ENCODE data around the gene RFFL. TPM values are rescaled to one million over a fixed set of nuclear protein-coding genes. Genes with fewer than 3 reads are reported as not detected.

RFFL gene
- total RNA-seq, 1 donor from 2014 or later: 9.5 TPM

DNA sequence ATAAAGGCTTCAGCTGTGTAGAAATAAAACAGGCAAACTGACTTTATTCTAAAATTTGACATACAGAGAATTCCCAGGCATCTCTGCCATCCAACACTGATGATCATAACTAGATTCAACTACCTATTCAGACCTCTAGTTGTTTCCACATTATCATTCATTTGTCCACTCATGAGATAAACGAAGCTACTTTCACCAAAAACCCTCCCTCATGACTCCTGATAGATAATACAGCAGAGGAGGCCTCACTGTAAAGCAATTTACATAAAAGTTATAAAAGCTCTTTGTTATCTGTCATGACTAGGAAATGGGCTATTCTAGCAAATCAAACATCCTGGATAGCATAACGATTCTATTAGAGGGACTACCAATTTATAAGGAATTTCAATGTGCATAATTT, 19.6 kb upstream of the RFFL start:
- Histone ChIP-seq H3K9me3 (ENCODE audit: insufficient read depth, low read depth, low read length) (no peaks in the 10 kb centered on the region), H3K27ac (ENCODE audit: low read depth, low read length) (peak overlapping the region; percentile 48), H3K9ac (ENCODE audit: low read length) (peak overlapping the region; percentile 13), H3K79me2 (ENCODE audit: insufficient read depth, low read length) (peaks cover 82% of the 10 kb centered on the region), H3K4me3 (ENCODE audit: insufficient read depth, low read depth, low read length) (no peak overlapping the region), H2AFZ (ENCODE audit: low read depth, low read length) (no peak overlapping the region), H3K27me3 (ENCODE audit: insufficient read depth, low read length) (no peaks in the 10 kb centered on the region), H3K4me2 (ENCODE audit: low read length) (peak overlapping the region; percentile 68), H3K4me1 (ENCODE audit: insufficient read depth, low read length) (peaks cover 41% of the 10 kb centered on the region), H4K20me1 (ENCODE audit: insufficient read depth, low read length) (peaks cover 8% of the 10 kb centered on the region), H3K36me3 (ENCODE audit: insufficient read depth, low read length) (no peaks in the 10 kb centered on the region)
- DNase-seq (ENCODE audit: low read depth) (no peak), FAIRE-seq (no peak)
- no peak overlapping the region for H3K4me3 Mint-ChIP-seq (ENCODE audit: unreplicated experiment)
- no peaks in the 10 kb centered on the region for H3K36me3 Mint-ChIP-seq (ENCODE audit: low read depth, unreplicated experiment)
- TF ChIP-seq, protein P1, sequence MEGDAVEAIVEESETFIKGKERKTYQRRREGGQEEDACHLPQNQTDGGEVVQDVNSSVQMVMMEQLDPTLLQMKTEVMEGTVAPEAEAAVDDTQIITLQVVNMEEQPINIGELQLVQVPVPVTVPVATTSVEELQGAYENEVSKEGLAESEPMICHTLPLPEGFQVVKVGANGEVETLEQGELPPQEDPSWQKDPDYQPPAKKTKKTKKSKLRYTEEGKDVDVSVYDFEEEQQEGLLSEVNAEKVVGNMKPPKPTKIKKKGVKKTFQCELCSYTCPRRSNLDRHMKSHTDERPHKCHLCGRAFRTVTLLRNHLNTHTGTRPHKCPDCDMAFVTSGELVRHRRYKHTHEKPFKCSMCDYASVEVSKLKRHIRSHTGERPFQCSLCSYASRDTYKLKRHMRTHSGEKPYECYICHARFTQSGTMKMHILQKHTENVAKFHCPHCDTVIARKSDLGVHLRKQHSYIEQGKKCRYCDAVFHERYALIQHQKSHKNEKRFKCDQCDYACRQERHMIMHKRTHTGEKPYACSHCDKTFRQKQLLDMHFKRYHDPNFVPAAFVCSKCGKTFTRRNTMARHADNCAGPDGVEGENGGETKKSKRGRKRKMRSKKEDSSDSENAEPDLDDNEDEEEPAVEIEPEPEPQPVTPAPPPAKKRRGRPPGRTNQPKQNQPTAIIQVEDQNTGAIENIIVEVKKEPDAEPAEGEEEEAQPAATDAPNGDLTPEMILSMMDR (IDR thresholded peaks at IDR 0.05; ENCODE audit: insufficient read depth, low read depth, low read length): no peak
- no peak for TF ChIP-seq EZH2 (IDR thresholded peaks at IDR 0.05; ENCODE audit: insufficient read depth, low read length)
- no peaks in the 10 kb centered on the region for H3K27me3 Mint-ChIP-seq (ENCODE audit: low read depth, unreplicated experiment)
- H3K9me3 Mint-ChIP-seq (ENCODE audit: unreplicated experiment): no peaks in the 10 kb centered on the region
- peaks cover 33% of the 10 kb centered on the region for H3K4me1 Mint-ChIP-seq (ENCODE audit: low read depth, unreplicated experiment)
- no peak overlapping the region for H3K27ac Mint-ChIP-seq (ENCODE audit: unreplicated experiment)

DNA sequence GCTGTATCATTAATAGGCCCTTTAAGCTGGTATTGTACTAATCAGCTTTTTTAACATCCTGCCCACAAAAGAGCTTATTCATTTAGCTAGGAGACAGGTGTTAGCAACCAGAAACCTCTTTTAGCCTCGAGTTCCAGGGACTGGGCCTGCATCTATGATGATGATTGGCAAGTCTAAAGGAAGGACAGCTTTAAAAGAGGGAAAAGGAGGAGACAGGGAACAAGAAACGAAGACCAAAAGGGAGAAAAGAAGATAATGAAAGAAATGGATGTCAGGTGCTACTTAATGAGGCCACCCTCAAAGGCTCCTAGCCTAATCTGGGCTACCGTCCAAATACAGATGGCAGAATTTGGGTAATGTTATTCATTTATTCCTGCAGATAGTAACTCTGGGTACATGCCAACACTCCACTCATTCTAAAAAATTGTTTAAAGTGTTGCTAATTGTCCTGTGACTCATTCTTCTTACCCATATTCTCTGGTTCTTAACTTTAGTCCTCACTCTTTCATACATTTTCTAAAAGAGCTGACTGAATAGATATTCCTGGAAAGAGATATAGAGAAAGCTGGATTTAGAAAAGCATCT, 18.7 kb upstream of the RFFL start:
- Mint-ChIP-seq H3K9me3 (ENCODE audit: unreplicated experiment) (no peaks in the 10 kb centered on the region), H3K27ac (ENCODE audit: unreplicated experiment) (no peak overlapping the region), H3K36me3 (ENCODE audit: low read depth, unreplicated experiment) (no peaks in the 10 kb centered on the region), H3K4me3 (ENCODE audit: unreplicated experiment) (no peak overlapping the region), H3K4me1 (ENCODE audit: low read depth, unreplicated experiment) (peaks cover 25% of the 10 kb centered on the region), H3K27me3 (ENCODE audit: low read depth, unreplicated experiment) (no peaks in the 10 kb centered on the region)
- Histone ChIP-seq H3K4me1 (ENCODE audit: insufficient read depth, low read length) (peaks cover 33% of the 10 kb centered on the region), H3K4me3 (ENCODE audit: insufficient read depth, low read depth, low read length) (peak overlapping the region; percentile 26), H2AFZ (ENCODE audit: low read depth, low read length) (no peak overlapping the region), H3K4me2 (ENCODE audit: low read length) (peak overlapping the region; percentile 68), H3K36me3 (ENCODE audit: insufficient read depth, low read length) (no peaks in the 10 kb centered on the region), H3K9me3 (ENCODE audit: insufficient read depth, low read depth, low read length) (no peaks in the 10 kb centered on the region), H4K20me1 (ENCODE audit: insufficient read depth, low read length) (peaks cover 16% of the 10 kb centered on the region), H3K27ac (ENCODE audit: low read depth, low read length) (peak overlapping the region; percentile 48), H3K27me3 (ENCODE audit: insufficient read depth, low read length) (no peaks in the 10 kb centered on the region), H3K79me2 (ENCODE audit: insufficient read depth, low read length) (peaks cover 82% of the 10 kb centered on the region), H3K9ac (ENCODE audit: low read length) (peak overlapping the region; percentile 13)
- TF ChIP-seq EZH2 (IDR thresholded peaks at IDR 0.05; ENCODE audit: insufficient read depth, low read length): no peak
- TF ChIP-seq, protein P1 (IDR thresholded peaks at IDR 0.05; ENCODE audit: insufficient read depth, low read depth, low read length): no peak
- FAIRE-seq: peak; percentile 13
- DNase-seq (ENCODE audit: low read depth): peak; percentile 87

DNA sequence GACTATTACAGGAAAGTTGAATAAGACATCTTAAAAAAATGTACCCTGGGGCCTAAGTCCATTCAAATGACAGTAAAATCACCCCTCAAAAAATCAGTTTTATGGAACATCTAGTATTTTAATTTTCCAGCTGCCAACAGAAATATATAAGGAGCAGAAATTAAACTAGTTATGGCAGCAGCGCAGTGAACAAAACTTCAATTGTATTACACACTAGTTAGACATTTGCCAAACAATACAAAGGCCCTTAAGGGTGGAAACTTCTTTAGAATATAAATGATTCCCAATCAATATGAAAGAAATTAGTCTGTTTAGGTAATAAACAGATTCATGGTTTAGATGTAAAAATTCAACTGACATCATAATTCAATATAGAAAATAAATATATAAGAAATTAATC, 18.1 kb upstream of the RFFL start:
- no peak overlapping the region for H3K27ac ChIP-seq (ENCODE audit: low read depth, low read length)
- DNase-seq (ENCODE audit: low read depth): no peak
- H3K9ac ChIP-seq (ENCODE audit: low read length): no peak overlapping the region
- Mint-ChIP-seq H3K36me3 (ENCODE audit: low read depth, unreplicated experiment) (no peaks in the 10 kb centered on the region), H3K27me3 (ENCODE audit: low read depth, unreplicated experiment) (no peaks in the 10 kb centered on the region), H3K9me3 (ENCODE audit: unreplicated experiment) (no peaks in the 10 kb centered on the region), H3K27ac (ENCODE audit: unreplicated experiment) (no peak overlapping the region), H3K4me3 (ENCODE audit: unreplicated experiment) (no peak overlapping the region), H3K4me1 (ENCODE audit: low read depth, unreplicated experiment) (peaks cover 21% of the 10 kb centered on the region)
- no peak overlapping the region for H2AFZ ChIP-seq (ENCODE audit: low read depth, low read length)
- no peak for FAIRE-seq
- H3K9me3 ChIP-seq (ENCODE audit: insufficient read depth, low read depth, low read length): no peaks in the 10 kb centered on the region
- TF ChIP-seq EZH2 (IDR thresholded peaks at IDR 0.05; ENCODE audit: insufficient read depth, low read length): no peak
- TF ChIP-seq, protein P1 (IDR thresholded peaks at IDR 0.05; ENCODE audit: insufficient read depth, low read depth, low read length): no peak
- peaks cover 17% of the 10 kb centered on the region for H4K20me1 ChIP-seq (ENCODE audit: insufficient read depth, low read length)
- H3K4me2 ChIP-seq (ENCODE audit: low read length): no peak overlapping the region
- no peaks in the 10 kb centered on the region for H3K27me3 ChIP-seq (ENCODE audit: insufficient read depth, low read length)
- peaks cover 27% of the 10 kb centered on the region for H3K4me1 ChIP-seq (ENCODE audit: insufficient read depth, low read length)
- no peaks in the 10 kb centered on the region for H3K36me3 ChIP-seq (ENCODE audit: insufficient read depth, low read length)
- H3K4me3 ChIP-seq (ENCODE audit: insufficient read depth, low read depth, low read length): no peak overlapping the region
- H3K79me2 ChIP-seq (ENCODE audit: insufficient read depth, low read length): peaks cover 81% of the 10 kb centered on the region

Data from astrocyte (in vitro differentiated cells and primary cell).